ENCODE measurements around the gene TBC1D16.
"Not testable (repeated sequence)": the region's sequence is repeated elsewhere in the genome, so short reads cannot be mapped to it uniquely, and the experiment has no call there.

The TBC1D16 gene

DNA sequence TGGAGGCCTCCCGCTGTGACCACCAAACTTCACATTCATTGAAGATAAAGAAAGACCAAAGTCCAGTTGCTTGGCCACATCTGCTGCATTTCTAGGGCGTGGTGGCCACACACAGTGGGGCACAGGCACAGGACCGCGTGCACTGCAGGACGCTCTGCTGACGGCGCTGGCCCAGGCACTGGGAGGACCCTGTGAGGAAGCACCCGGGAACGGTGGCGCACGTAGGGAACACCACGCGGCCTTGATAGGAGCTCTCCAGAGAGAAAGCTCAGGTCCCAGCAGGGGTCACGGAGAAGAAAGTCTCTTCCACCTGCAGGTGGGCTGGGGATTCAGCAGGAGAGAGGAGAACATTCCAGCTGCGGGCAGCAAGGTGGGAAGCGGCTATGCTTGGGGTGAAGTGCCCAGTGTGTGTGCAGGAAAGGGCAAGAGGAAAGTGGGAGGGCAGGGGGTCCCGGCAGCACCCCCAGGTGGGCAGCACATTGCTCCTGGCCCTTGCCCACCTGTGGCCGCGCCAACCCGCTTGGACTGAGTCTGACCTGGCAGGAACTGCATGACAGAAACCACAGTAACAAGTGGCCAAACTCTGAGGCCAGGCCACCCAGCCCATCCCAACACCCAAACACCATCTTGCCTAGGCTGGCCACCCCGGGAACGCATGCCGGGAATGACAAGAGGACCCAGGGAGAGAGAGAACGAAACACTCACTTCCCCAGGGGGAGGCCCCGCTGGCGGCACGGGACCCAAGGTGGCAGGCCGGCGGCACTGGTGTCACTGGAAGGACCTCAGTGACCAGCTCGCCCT, 32.8 kb downstream of the TBC1D16 start:
- no peak for DNase-seq (ENCODE audit: low read depth)

- DNase-seq (ENCODE audit: low read depth): no peak
These were observed 33.5 kb downstream of the TBC1D16 start for GRCh38 chr17:80002070-80002641.

GRCh38 chr17:80000981-80001775, 34.5 kb downstream of the TBC1D16 start:
- no peak for DNase-seq (ENCODE audit: low read depth)

- DNase-seq (ENCODE audit: low read depth): no peak
These were observed 35.5 kb downstream of the TBC1D16 start for GRCh38 chr17:80000136-80000535.

DNA sequence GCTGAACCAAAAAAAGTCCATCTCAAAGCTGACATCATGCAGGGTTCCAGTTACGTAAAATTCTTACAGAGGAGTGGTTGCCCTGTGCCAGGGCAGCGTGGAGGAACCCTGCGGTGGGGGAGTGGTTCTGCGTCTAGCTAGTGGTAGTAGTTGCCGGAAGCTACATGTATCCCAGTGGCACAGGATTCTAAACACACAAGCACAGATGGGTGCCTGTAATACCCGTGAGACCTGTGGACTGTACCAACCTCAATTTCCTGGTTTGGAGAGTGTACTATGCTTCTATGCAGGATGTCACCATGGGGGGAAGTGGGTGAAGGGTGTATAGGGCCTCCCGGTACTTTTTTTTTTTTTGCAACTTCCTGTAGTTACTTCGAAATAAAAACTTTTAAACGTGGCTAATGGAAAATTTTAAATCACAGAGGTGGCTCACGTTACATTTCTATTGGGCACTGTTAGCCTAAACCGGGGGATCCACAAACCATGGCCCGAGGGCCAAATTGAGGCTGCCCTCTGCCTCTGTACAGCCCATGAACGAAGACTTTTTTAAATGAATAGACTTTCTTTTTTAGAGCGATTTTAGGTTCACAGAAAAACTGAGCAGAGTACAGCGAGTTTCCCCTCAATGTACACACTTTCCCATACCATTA, 38.5 kb downstream of the TBC1D16 start:
- DNase-seq (ENCODE audit: low read depth): no peak

- no peak for DNase-seq (ENCODE audit: low read depth)
These were observed 39.4 kb downstream of the TBC1D16 start for GRCh38 chr17:79996291-79996690.

GRCh38 chr17:79995696-79996095, 40.0 kb downstream of the TBC1D16 start:
- DNase-seq (ENCODE audit: low read depth): no peak

DNA sequence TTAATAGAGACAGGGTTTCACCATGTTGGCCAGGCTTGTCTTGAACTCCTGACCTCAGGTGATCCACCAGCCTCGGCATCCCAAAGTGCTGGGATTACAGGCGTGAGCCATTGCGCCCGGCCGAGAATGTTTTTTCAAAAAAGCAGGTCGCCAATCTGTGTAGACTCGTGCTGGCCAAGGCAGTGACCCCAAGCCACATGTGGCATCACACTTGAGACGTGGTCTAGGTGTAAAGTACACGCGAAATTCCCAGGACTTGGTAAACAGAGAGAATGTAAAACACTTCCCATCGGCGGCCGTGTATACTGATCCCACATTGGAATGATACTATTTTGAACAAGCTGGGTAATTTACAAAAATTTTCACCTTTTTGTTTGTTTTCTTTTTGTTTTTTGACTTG, 41.1 kb downstream of the TBC1D16 start:
- no peak for DNase-seq (ENCODE audit: low read depth)

- DNase-seq (ENCODE audit: low read depth): not testable (repeated sequence)
These were observed 41.5 kb downstream of the TBC1D16 start for GRCh38 chr17:79994228-79994569.

GRCh38 chr17:79993390-79994227, 42.1 kb downstream of the TBC1D16 start:
- DNase-seq (ENCODE audit: low read depth): no peak

GRCh38 chr17:79992649-79993389, 42.9 kb downstream of the TBC1D16 start:
- no peak for DNase-seq (ENCODE audit: low read depth)

- DNase-seq (ENCODE audit: low read depth): no peak
These were observed 43.6 kb downstream of the TBC1D16 start for GRCh38 chr17:79991924-79992648.

GRCh38 chr17:79991140-79991923, 44.3 kb downstream of the TBC1D16 start:
- DNase-seq (ENCODE audit: low read depth): peak; percentile 28

GRCh38 chr17:79990704-79991103, 45.0 kb downstream of the TBC1D16 start:
- DNase-seq (ENCODE audit: low read depth): no peak

GRCh38 chr17:79990051-79990592, 45.5 kb downstream of the TBC1D16 start:
- no peak for DNase-seq (ENCODE audit: low read depth)

GRCh38 chr17:79989106-79989835, 46.4 kb downstream of the TBC1D16 start:
- no peak for DNase-seq (ENCODE audit: low read depth)

DNA sequence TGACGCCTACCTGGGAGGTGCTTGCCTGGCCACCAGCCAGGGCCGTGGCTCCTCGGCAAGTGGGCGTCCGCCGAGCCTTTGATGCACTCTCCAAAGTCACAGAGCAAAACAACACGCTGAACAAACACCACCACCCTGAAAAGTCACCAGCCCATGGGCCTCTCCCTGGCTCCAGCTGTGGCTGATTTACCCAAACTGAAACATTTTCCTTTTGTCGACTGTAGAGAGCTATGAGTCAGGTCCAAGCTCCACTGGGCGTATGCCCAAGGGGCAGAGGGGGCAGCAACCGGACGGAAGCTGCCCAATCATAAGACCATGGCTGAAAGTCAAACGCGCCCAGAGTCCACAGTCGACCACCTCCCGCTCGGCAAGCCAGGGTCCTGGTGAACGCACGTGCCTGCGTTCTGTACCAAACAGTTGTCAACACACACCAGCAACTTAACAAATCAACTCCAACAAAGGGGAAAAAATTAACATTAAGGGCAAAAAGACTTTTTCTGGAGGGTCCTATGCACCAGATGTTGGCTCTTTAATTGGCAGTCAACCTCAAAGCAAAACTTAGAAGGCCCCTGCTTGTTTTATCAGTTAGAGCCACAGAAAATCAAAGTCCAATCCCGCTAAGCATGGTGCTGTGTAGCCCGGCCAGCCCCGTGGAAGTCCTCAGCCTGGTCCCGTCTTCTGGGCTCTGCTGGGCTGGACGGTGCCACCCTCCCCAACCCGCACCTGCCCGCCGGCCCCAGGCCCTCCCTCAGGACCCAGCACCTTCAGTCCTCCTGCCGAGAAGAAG, 47.3 kb downstream of the TBC1D16 start:
- DNase-seq (ENCODE audit: low read depth): no peak

- DNase-seq (ENCODE audit: low read depth): no peak
These were observed 47.8 kb downstream of the TBC1D16 start for GRCh38 chr17:79987935-79988184.
